ENCODE data around the gene CLN3. TPM values are rescaled to one million over a fixed set of nuclear protein-coding genes. Genes with fewer than 3 reads are reported as not detected.
"Not testable (repeated sequence)": the region's sequence is repeated elsewhere in the genome, so short reads cannot be mapped to it uniquely, and the experiment has no call there.

The CLN3 gene
- total and polyA plus RNA-seq, 10 donors = 21.1 to 44.1 (median 36.3) TPM

- Histone ChIP-seq H3K27me3 (replicated peaks in 1 of 7) (no peaks in the 10 kb centered on the region), H3K9me3 (no peaks in the 10 kb centered on the region), H3K4me3 (peak overlapping the region in 7 of 8 donors; percentile 82 to 98 (median 93)), H3K4me1 (peaks cover 23 to 90% (median 65%) of the 10 kb centered on the region in 6 donors), H3K36me3 (peaks cover 0 to 40% (median 21%) of the 10 kb centered on the region in 6 donors), H3K27ac (peak overlapping the region; percentile 93 to 99 (median 96))
- DNase-seq = no peak
- TF ChIP-seq POLR2AphosphoS5 (IDR thresholded peaks at IDR 0.05) = no peak
- TF ChIP-seq CTCF (IDR thresholded peaks at IDR 0.05 in 8 of 11, conservative IDR thresholded peaks at IDR 0.05 in 3 of 11) = no peak
- TF ChIP-seq POLR2A (IDR thresholded peaks at IDR 0.05) = no peak
- WGBS, 5 donors = 45 to 58% (median 55%) methylated on average over 4 of the region's 4 CpGs
- intact Hi-C loops (cut with DNase I; ENCODE audit: low total_unique reads) = loop anchor here (10.0 kb wide), 1 partner anchor 62 kb away; the partner anchor contains the start of gene SGF29
Observed at GRCh38 chr16:28492511-28492910, 637 bp upstream of the CLN3 start.

GRCh38 chr16:28491230-28491969 lies 474 bp downstream of the CLN3 start:
- peak in 1 of 3 donors; percentile 72 for TF ChIP-seq POLR2AphosphoS5 (IDR thresholded peaks at IDR 0.05)
- TF ChIP-seq CTCF (IDR thresholded peaks at IDR 0.05 in 8 of 11, conservative IDR thresholded peaks at IDR 0.05 in 3 of 11) = peak in 2 of 11 experiments; percentile 23 to 29
- TF ChIP-seq POLR2A (IDR thresholded peaks at IDR 0.05) = no peak
- peak overlapping the region; percentile 93 to 99 (median 96) for H3K27ac ChIP-seq
- intact Hi-C loops (cut with DNase I; ENCODE audit: low total_unique reads) = loop anchor here (10.0 kb wide), 1 partner anchor 63 kb away; the partner anchor contains the start of gene SGF29
- no peaks in the 10 kb centered on the region for H3K27me3 ChIP-seq (replicated peaks in 1 of 7)
- peaks cover 0 to 40% (median 31%) of the 10 kb centered on the region in 6 donors for H3K36me3 ChIP-seq
- peaks cover 23 to 79% (median 57%) of the 10 kb centered on the region in 6 donors for H3K4me1 ChIP-seq
- peak overlapping the region; percentile 82 to 98 (median 94) for H3K4me3 ChIP-seq
- H3K9me3 ChIP-seq = no peaks in the 10 kb centered on the region
- WGBS, 5 donors = 0 to 2% (median 1%) methylated on average over 18 to 42 of the region's 42 CpGs
- peak; percentile 90 for DNase-seq

- Histone ChIP-seq H3K4me1 (peaks cover 8 to 33% (median 22%) of the 10 kb centered on the region in 6 donors), H3K27me3 (replicated peaks in 1 of 7) (no peaks in the 10 kb centered on the region), H3K36me3 (peaks cover 0 to 91% (median 73%) of the 10 kb centered on the region in 6 donors), H3K27ac (no peak overlapping the region), H3K9me3 (no peaks in the 10 kb centered on the region), H3K4me3 (no peak overlapping the region)
- no peak for DNase-seq
- no peak for TF ChIP-seq POLR2A (IDR thresholded peaks at IDR 0.05)
- TF ChIP-seq CTCF (IDR thresholded peaks at IDR 0.05 in 8 of 11, conservative IDR thresholded peaks at IDR 0.05 in 3 of 11) = no peak
- TF ChIP-seq POLR2AphosphoS5 (IDR thresholded peaks at IDR 0.05) = peak in 1 of 3 donors; percentile 40
- 92 to 100% (median 98%) methylated on average over 1 to 5 of the region's 5 CpGs for WGBS, 5 donors
- intact Hi-C loops (cut with DNase I; ENCODE audit: low total_unique reads) = no loop called here
Observed at GRCh38 chr16:28486266-28486665, 5.6 kb downstream of the CLN3 start.

GRCh38 chr16:28483361-28483760 lies 8.5 kb downstream of the CLN3 start:
- H3K27ac ChIP-seq; intact Hi-C loops (cut with DNase I; ENCODE audit: low total_unique reads); DNase-seq; H3K27me3 ChIP-seq (replicated peaks in 1 of 7); H3K4me3 ChIP-seq; H3K4me1 ChIP-seq; H3K9me3 ChIP-seq: not testable (repeated sequence)
- peaks cover 0 to 100% (median 85%) of the 10 kb centered on the region in 6 donors for H3K36me3 ChIP-seq
- WGBS, 5 donors = 94 to 98% (median 96%) methylated on average over 4 to 5 of the region's 5 CpGs
